T-helper 2 cell treated with Interferon-gamma antibody and Interleukin-4, amounts not matched to agents 100 ng/mL and 5 ng/mL, for 36 hours (primary cell): ENCODE measurements around the gene HDAC4. TPM values are rescaled to one million over a fixed set of nuclear protein-coding genes. Genes with fewer than 3 reads are reported as not detected.
"Not testable (repeated sequence)": the region's sequence is repeated elsewhere in the genome, so short reads cannot be mapped to it uniquely, and the experiment has no call there.

Source experiments
- intact Hi-C: fragments of 100-400 bp; cut with micrococcal nuclease; formaldehyde crosslinking; loops from one replicate; pipeline ENCODE4 v1.15.1; 2023
- total RNA-seq: library from RNA; stranded (reverse); gene quantifications from 2 replicates; pipeline ENCODE4 v1.2.3, GENCODE V29; 2022

HDAC4 gene
- total RNA-seq, 1 donor from 2014 or later: 52.0 TPM

- intact Hi-C loops: no loop called here
Observed at GRCh38 chr2:239079671-239080294, 321.0 kb downstream of the HDAC4 start.

- intact Hi-C loops: no loop called here
Observed at GRCh38 chr2:239078128-239078924, 322.5 kb downstream of the HDAC4 start.

- intact Hi-C loops: no loop called here
Observed at GRCh38 chr2:239077260-239077659, 323.6 kb downstream of the HDAC4 start.

GRCh38 chr2:239075918-239076758, 324.7 kb downstream of the HDAC4 start:
- intact Hi-C loops: no loop called here

- intact Hi-C loops: no loop called here
Observed at GRCh38 chr2:239073745-239074530, 326.9 kb downstream of the HDAC4 start.

GRCh38 chr2:239073270-239073669, 327.6 kb downstream of the HDAC4 start:
- intact Hi-C loops: no loop called here

- intact Hi-C loops: no loop called here
Observed at GRCh38 chr2:239072786-239073185, 328.0 kb downstream of the HDAC4 start.

- intact Hi-C loops: no loop called here
Observed at GRCh38 chr2:239070466-239070865, 330.4 kb downstream of the HDAC4 start.

GRCh38 chr2:239069362-239070333, 331.2 kb downstream of the HDAC4 start:
- intact Hi-C loops: not testable (repeated sequence)

- intact Hi-C loops: no loop called here
Observed at GRCh38 chr2:239068411-239068810, 332.4 kb downstream of the HDAC4 start.

GRCh38 chr2:239067196-239067865, 333.5 kb downstream of the HDAC4 start:
- intact Hi-C loops: no loop called here

GRCh38 chr2:239066597-239066996, 334.2 kb downstream of the HDAC4 start:
- intact Hi-C loops: no loop called here

GRCh38 chr2:239065962-239066361, 334.9 kb downstream of the HDAC4 start:
- intact Hi-C loops: no loop called here

- intact Hi-C loops: no loop called here
Observed at GRCh38 chr2:239065537-239065936, 335.3 kb downstream of the HDAC4 start.

- intact Hi-C loops: no loop called here
Observed at GRCh38 chr2:239064891-239065290, 335.9 kb downstream of the HDAC4 start.

- intact Hi-C loops: no loop called here
Observed at GRCh38 chr2:239064253-239064652, 336.6 kb downstream of the HDAC4 start.

GRCh38 chr2:239062743-239063142, 338.1 kb downstream of the HDAC4 start:
- intact Hi-C loops: no loop called here

- intact Hi-C loops: no loop called here
Observed at GRCh38 chr2:239061824-239062570, 338.8 kb downstream of the HDAC4 start.
